ENCODE results near the gene FHOD1.

Gene FHOD1

DNA sequence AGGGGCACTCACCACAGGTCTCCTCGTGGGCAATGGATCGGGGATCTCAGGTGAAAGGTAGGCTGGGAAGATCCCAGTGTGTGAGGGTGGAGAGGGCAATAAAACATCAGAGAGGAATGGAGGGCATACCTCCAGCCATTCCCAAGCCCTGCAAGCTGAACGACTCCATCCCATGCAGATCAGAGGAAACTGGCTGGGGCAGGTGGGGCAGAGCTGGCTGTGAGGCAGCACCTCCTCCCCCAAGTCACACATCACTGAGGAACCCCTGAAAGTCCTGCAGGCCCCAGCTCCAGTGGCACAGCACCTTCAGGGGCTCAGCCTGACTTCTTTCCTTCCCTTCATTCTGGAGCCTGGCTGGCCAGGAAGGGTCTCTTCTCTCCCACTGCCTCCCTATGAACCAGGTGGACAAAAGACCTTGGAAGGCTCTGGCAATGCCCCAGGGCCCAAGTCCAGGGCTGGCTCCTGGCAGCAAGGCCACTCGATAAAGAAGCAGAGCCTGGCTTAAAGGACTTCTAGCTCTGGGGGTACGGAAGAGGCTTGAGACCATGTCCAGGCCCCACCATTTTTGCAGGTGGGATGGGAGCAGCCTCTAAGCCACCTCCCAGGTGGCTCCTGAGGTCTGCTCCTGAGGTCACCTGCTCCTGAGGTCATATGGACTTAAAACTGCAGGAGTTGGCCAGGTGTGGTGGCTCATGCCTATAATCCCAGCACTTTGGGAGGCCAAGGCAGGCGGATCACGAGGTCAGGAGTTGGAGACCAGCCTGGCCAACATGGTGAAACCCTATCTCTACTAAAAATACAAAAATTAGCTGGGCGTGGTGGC lies 33.9 kb downstream of the FHOD1 start:
- H3K27ac ChIP-seq (ENCODE audit: low read depth, low read length) = no peak overlapping the region
- H3K4me1 ChIP-seq (ENCODE audit: control insufficient read depth, insufficient read depth, low read length, unreplicated experiment) = peaks cover 9% of the 10 kb centered on the region
- H3K27me3 ChIP-seq (ENCODE audit: insufficient read depth, low read length) = no peaks in the 10 kb centered on the region
- H3K79me2 ChIP-seq (ENCODE audit: control insufficient read depth, insufficient read depth, low read length, unreplicated experiment) = no peaks in the 10 kb centered on the region
- H3K4me3 ChIP-seq (ENCODE audit: low read depth, low read length) = no peak overlapping the region
- no peaks in the 10 kb centered on the region for H3K36me3 ChIP-seq (ENCODE audit: insufficient read depth, low read length)
- no peak overlapping the region for H2AFZ ChIP-seq (ENCODE audit: low read length, unreplicated experiment)

DNA sequence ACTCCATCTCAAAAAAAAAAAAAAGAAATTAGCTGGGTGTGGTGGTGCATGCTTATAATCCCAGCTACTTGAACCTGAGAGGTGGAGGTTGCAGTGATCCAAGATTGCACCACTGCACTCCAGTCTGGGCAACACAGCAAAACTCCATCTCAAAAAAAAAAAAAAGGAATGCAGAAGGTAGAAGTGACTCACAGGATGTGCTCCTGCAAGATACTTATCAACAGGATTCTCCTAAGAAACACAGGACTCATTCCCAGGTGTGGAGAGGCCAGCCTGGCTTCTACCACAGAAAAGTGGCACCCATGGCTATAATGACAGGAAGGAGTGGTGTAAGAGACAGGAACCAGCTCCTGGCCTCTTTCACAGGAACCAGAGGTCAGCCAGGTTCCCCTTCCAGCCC lies 34.5 kb downstream of the FHOD1 start:
- peaks cover 15% of the 10 kb centered on the region for H3K4me1 ChIP-seq (ENCODE audit: control insufficient read depth, insufficient read depth, low read length, unreplicated experiment)
- H3K4me3 ChIP-seq (ENCODE audit: low read depth, low read length) = no peak overlapping the region
- H3K27me3 ChIP-seq (ENCODE audit: insufficient read depth, low read length) = no peaks in the 10 kb centered on the region
- H2AFZ ChIP-seq (ENCODE audit: low read length, unreplicated experiment) = no peak overlapping the region
- H3K27ac ChIP-seq (ENCODE audit: low read depth, low read length) = no peak overlapping the region
- no peaks in the 10 kb centered on the region for H3K79me2 ChIP-seq (ENCODE audit: control insufficient read depth, insufficient read depth, low read length, unreplicated experiment)
- H3K36me3 ChIP-seq (ENCODE audit: insufficient read depth, low read length) = no peaks in the 10 kb centered on the region

DNA sequence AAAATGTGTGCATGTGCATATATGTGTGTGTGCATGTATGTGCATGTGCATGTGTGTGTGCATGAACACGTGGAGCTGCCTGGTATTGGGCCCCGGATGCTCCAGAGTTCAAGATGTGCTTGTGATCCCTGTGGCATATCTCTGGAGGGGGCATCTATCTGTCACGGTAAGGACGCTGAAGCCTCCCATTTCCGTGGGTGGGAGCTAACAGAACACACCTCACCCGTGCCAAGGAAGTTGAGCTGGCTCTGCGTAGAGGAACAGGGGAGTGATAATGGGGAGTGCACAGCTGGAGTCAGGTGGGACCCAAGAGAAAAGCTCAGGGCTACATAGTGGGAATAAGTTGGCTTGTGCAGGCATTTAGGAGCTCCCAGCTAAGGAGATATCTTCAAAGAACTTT lies 35.6 kb downstream of the FHOD1 start:
- no peak overlapping the region for H3K27ac ChIP-seq (ENCODE audit: low read depth, low read length)
- H3K4me1 ChIP-seq (ENCODE audit: control insufficient read depth, insufficient read depth, low read length, unreplicated experiment) = peaks cover 19% of the 10 kb centered on the region
- H3K36me3 ChIP-seq (ENCODE audit: insufficient read depth, low read length) = no peaks in the 10 kb centered on the region
- no peaks in the 10 kb centered on the region for H3K79me2 ChIP-seq (ENCODE audit: control insufficient read depth, insufficient read depth, low read length, unreplicated experiment)
- H3K27me3 ChIP-seq (ENCODE audit: insufficient read depth, low read length) = no peaks in the 10 kb centered on the region
- no peak overlapping the region for H3K4me3 ChIP-seq (ENCODE audit: low read depth, low read length)
- no peak overlapping the region for H2AFZ ChIP-seq (ENCODE audit: low read length, unreplicated experiment)

DNA sequence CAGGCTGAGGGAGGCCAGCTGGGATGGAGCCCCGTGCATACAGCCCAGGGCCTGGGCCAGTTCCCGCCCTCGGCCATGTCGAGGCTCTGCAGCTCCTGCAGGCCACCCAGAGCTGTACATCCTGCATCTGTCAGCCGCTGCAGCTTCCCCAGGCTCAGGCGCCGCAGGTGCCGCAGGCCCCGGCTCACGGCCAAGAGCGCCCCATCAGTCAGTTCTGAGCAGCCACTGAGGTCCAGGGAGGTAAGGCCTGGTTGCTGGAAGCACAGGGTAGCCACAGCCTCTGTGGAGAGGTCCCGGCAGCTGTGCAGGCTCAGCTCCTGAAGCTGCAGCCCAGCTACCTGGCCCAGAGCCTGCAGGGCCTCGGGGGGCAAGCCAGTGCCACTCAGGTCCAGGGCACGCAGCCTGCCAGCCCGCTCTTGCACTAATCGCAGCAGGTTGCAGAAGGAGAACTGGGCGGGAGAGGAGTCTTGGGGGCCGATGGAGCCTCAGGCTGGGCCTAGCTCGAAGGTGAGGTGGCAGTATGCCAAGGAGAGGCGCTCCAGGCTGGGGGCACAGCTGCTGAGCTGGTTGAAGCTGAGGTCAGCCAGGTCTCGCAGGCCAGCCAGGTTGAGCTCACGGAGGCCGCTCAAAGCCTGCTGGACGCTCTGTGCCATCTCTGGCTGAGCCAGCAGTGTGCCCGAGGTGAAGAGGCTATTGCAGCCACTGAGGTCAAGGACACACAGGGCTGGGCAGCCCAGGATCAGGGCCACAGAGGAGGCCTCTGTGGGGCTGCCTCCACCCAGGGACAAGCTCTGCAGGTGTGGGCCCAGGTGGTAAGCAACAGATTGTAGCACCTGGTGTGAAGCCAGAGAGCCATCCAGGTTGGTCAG lies 37.0 kb downstream of the FHOD1 start:
- H3K4me1 ChIP-seq (ENCODE audit: control insufficient read depth, insufficient read depth, low read length, unreplicated experiment) = peaks cover 25% of the 10 kb centered on the region
- H3K4me3 ChIP-seq (ENCODE audit: low read depth, low read length) = no peak overlapping the region
- no peaks in the 10 kb centered on the region for H3K79me2 ChIP-seq (ENCODE audit: control insufficient read depth, insufficient read depth, low read length, unreplicated experiment)
- H2AFZ ChIP-seq (ENCODE audit: low read length, unreplicated experiment) = no peak overlapping the region
- no peaks in the 10 kb centered on the region for H3K27me3 ChIP-seq (ENCODE audit: insufficient read depth, low read length)
- H3K36me3 ChIP-seq (ENCODE audit: insufficient read depth, low read length) = no peaks in the 10 kb centered on the region
- H3K27ac ChIP-seq (ENCODE audit: low read depth, low read length) = no peak overlapping the region

DNA sequence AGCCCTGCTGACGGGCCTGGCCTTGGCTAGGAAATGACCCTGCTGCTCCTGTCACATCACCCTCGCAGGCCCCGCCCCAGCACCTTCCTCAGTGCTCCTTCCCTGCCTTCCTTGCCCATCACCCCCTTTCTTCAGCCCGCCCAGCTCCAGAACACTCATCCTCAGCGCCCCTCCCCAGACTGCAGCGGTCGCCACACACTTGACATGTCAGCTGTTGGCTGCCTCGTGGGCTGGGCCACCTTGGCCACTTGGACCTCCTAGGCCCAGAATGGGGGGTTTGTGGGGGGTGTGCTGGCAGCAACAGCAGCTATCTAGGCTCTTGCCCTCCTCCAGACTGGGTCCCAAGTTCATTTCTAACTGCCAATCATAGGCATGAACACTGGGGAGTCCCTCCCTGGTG lies 37.7 kb downstream of the FHOD1 start:
- peaks cover 25% of the 10 kb centered on the region for H3K4me1 ChIP-seq (ENCODE audit: control insufficient read depth, insufficient read depth, low read length, unreplicated experiment)
- no peaks in the 10 kb centered on the region for H3K79me2 ChIP-seq (ENCODE audit: control insufficient read depth, insufficient read depth, low read length, unreplicated experiment)

DNA sequence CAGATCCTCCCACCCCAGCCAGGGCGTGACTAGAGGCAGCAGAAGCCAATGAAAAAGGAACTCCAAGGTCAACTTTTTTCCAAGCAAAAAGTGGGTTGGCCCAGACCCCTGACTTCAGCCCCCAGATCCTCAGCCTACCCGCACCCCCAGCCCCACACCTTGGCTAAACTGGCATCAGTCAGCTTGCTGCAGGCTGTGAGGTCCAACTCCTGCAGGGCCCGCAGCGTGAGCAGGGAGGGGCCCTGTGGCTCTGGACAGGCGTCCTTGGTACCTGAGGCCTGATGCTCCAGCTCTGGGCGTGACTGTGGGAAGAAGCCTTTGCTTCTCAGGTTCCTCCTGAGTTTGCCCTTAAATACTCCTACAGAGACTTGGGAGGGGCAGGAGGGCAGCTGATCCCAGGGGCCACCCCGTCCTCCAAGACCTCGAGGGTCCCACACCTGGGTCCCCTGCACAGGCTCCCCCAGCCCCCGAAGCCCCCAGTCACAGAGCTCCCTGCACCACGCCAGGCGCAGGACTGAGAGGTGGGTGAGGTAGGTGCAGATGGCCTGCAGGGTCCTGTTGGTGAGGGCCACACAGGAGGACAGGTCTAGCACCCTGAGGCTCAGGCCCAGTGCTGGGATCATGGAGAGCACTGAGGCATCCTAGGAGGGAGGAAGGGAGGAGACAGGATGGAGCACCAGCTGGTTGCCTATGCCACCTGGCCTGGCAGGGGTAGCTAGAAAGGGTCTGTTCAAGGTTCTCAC lies 39.0 kb downstream of the FHOD1 start:
- Histone ChIP-seq H3K4me1 (ENCODE audit: control insufficient read depth, insufficient read depth, low read length, unreplicated experiment) (peaks cover 25% of the 10 kb centered on the region), H3K36me3 (ENCODE audit: insufficient read depth, low read length) (no peaks in the 10 kb centered on the region), H3K27me3 (ENCODE audit: insufficient read depth, low read length) (no peaks in the 10 kb centered on the region), H3K79me2 (ENCODE audit: control insufficient read depth, insufficient read depth, low read length, unreplicated experiment) (no peaks in the 10 kb centered on the region), H2AFZ (ENCODE audit: low read length, unreplicated experiment) (no peak overlapping the region), H3K4me3 (ENCODE audit: low read depth, low read length) (no peak overlapping the region), H3K27ac (ENCODE audit: low read depth, low read length) (no peak overlapping the region; the same call in 1 of the 2 replicates)

More for the DNA sequence above, 37.7 kb downstream of the FHOD1 start:
- no peak overlapping the region for H3K27ac ChIP-seq (ENCODE audit: low read depth, low read length)
- no peak overlapping the region for H2AFZ ChIP-seq (ENCODE audit: low read length, unreplicated experiment)
- H3K27me3 ChIP-seq (ENCODE audit: insufficient read depth, low read length) = no peaks in the 10 kb centered on the region
- no peak overlapping the region for H3K4me3 ChIP-seq (ENCODE audit: low read depth, low read length)
- no peaks in the 10 kb centered on the region for H3K36me3 ChIP-seq (ENCODE audit: insufficient read depth, low read length)

DNA sequence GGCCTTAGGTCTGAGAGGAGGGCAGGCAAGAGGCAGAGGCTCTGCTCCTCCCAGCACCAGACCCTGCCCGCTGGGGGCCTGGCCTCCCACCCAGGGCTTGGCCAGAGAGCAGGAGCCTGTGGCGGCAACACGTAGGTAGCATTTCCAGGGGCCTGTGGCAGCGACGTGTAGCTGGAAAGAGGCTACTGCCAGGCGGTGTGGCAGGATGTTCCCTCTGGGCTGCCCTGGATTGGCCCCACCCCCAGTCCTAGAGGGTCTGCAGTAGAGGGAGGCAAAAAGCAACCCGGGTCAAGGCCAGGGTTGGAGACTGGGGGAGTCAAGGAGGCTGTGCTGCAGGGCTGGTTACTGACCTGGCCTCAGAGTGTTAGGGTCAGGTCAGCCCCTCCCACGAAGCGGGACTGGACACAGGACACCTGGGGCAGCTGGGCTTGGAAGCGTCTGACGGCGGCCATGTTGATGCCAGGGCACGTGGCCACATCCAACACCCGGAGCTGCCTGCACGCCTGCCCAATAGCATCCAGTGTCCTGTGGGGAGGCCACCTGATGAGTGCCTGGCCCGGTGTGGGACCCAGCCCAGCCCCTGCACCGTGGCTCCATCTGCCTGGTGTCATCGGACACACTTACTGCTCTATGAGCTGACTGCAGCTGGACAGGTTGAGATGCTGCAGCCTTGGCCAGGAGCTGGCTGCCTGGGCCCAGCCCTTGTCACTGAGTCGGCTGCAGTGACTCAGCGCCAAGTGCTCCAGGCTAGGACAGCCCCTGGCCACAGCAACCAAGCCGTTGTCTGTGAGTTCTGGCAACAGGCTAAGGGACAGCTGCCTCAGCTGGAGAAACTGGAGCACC lies 39.8 kb downstream of the FHOD1 start:
- H3K27me3 ChIP-seq (ENCODE audit: insufficient read depth, low read length) = no peaks in the 10 kb centered on the region
- H3K79me2 ChIP-seq (ENCODE audit: control insufficient read depth, insufficient read depth, low read length, unreplicated experiment) = no peaks in the 10 kb centered on the region
- H2AFZ ChIP-seq (ENCODE audit: low read length, unreplicated experiment) = no peak overlapping the region
- H3K36me3 ChIP-seq (ENCODE audit: insufficient read depth, low read length) = no peaks in the 10 kb centered on the region
- no peak overlapping the region for H3K4me3 ChIP-seq (ENCODE audit: low read depth, low read length)
- H3K27ac ChIP-seq (ENCODE audit: low read depth, low read length) = peak overlapping the region; percentile 26
- H3K4me1 ChIP-seq (ENCODE audit: control insufficient read depth, insufficient read depth, low read length, unreplicated experiment) = peaks cover 25% of the 10 kb centered on the region

DNA sequence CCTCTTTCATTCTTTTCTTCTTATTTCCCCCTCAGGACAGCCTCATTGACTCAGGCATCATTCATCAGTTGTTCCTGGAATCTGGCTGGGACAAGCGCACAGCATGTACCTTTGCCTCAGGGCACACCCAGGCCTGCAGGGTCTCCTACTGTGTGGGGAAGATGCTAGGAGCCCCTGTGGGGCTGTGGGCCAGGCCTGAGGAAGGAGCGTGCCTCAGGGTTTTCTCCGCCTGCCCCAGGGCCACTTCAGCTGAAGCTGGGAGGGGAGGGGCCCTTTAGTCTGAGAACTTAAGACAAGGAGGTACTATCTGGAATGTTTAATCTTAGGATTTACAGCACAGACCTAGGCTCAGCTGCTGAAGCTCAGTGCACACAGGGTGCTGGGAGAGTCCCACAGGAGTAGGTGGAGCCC lies 40.4 kb downstream of the FHOD1 start:
- H3K36me3 ChIP-seq (ENCODE audit: insufficient read depth, low read length) = no peaks in the 10 kb centered on the region
- no peak overlapping the region for H3K4me3 ChIP-seq (ENCODE audit: low read depth, low read length)
- H3K79me2 ChIP-seq (ENCODE audit: control insufficient read depth, insufficient read depth, low read length, unreplicated experiment) = no peaks in the 10 kb centered on the region
- no peak overlapping the region for H2AFZ ChIP-seq (ENCODE audit: low read length, unreplicated experiment)
- H3K4me1 ChIP-seq (ENCODE audit: control insufficient read depth, insufficient read depth, low read length, unreplicated experiment) = peaks cover 25% of the 10 kb centered on the region
- peak overlapping the region; percentile 26 for H3K27ac ChIP-seq (ENCODE audit: low read depth, low read length)
- no peaks in the 10 kb centered on the region for H3K27me3 ChIP-seq (ENCODE audit: insufficient read depth, low read length)

DNA sequence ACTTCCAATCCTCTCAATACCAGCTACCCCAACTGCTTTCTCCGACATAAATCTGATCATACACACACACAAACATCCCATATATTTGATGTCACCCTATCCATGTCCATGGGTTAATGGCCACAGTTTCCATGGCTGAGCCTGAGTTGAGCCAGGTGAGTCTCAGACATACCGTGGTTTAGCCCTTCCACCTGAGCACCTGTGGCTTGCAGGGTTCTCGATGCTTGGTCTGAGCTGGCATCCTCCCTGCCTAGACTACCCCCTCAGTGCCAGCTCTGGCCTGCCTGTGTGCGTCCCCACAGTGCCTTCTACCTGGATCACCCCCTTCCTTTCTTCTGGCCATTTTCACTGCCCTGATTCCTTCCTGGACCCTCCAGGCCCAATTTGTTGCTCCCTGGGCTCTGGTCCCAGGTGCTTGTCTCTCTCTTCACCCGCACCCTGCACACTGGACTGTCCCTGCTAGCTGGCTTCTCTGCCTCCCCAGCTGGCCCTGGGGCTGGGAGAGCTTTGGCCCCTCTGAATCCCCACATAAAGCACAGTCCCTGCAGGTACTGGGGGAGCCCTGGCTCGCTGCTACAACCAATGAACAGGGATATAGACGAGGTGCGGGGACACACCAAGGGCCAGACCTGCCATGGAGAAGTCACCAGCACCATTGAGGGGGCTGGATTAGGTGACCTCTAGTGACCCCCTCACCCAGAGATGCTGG lies 41.0 kb downstream of the FHOD1 start:
- Histone ChIP-seq H2AFZ (ENCODE audit: low read length, unreplicated experiment) (no peak overlapping the region), H3K27ac (ENCODE audit: low read depth, low read length) (no peak overlapping the region), H3K79me2 (ENCODE audit: control insufficient read depth, insufficient read depth, low read length, unreplicated experiment) (no peaks in the 10 kb centered on the region), H3K36me3 (ENCODE audit: insufficient read depth, low read length) (no peaks in the 10 kb centered on the region), H3K4me1 (ENCODE audit: control insufficient read depth, insufficient read depth, low read length, unreplicated experiment) (peaks cover 25% of the 10 kb centered on the region), H3K27me3 (ENCODE audit: insufficient read depth, low read length) (no peaks in the 10 kb centered on the region), H3K4me3 (ENCODE audit: low read depth, low read length) (no peak overlapping the region)

Data from ACC112 (cell line).